ENCODE results near the gene YPEL1.

YPEL1 gene, protein sequence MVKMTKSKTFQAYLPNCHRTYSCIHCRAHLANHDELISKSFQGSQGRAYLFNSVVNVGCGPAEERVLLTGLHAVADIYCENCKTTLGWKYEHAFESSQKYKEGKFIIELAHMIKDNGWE

GRCh38 chr22:21735200-21736083, at the start of gene YPEL1:
Gene YPEL1 (minus strand): TSS chr22:21735794. CDS start chr22:21710744, 25,050 bp downstream.
- Mint-ChIP-seq H3K27ac (peak within 1 kb of the TSS; percentile 74), H3K9me3 (no peaks in the 10 kb centered on the region), H3K4me3 (peak within 1 kb of the TSS; percentile 86), H3K36me3 (ENCODE audit: low read depth) (no peaks in the 10 kb centered on the region), H3K4me1 (ENCODE audit: low read depth) (peaks cover 23% of the 10 kb centered on the region), H3K27me3 (peaks cover 18% of the 10 kb centered on the region)

DNA sequence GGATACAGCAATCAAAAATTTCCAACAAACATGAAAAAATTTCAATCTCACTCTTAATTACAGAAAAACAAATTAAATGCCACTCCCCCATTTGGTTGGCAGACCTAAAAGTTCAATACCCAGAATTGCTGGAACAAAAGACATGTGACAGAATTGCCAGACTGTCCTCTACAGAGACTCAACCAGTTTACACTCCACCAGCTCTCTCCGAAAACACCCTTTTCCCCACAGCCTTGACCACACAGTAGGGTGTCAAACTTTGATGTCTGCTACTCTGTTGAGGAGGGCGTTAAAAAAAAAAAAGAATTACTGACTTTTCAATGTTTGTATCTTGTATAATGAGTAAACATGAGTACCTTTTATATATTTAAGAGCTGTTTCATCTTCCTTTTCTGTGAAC, 44.7 kb upstream of the YPEL1 start:
- peaks cover 39% of the 10 kb centered on the region for H3K36me3 Mint-ChIP-seq (ENCODE audit: low read depth)
- H3K27me3 Mint-ChIP-seq, result no peaks in the 10 kb centered on the region
- H3K4me3 Mint-ChIP-seq, result no peak overlapping the region
- peaks cover 8% of the 10 kb centered on the region for H3K4me1 Mint-ChIP-seq (ENCODE audit: low read depth)
- no peak overlapping the region for H3K27ac Mint-ChIP-seq
- no peaks in the 10 kb centered on the region for H3K9me3 Mint-ChIP-seq

DNA sequence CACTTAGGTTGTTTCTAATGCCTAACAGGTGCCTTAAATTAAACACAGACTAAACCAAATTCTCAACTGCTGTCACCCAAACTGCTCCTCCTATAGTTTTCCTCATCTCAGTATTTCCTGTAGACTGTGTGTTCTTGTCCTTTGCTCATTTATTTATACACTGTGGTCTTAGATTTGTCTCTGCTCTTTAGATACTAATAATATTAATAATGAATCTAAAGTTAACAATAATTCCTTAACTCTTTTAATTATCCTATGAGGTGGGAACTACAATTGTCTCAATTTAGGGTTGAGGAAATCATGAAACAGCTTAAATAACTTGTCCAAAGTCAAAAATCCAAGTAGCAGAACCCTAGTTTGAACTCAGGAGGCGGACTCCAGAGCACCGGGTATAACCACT, 43.9 kb upstream of the YPEL1 start:
- H3K4me3 Mint-ChIP-seq, result no peak overlapping the region
- H3K27me3 Mint-ChIP-seq, result no peaks in the 10 kb centered on the region
- H3K4me1 Mint-ChIP-seq (ENCODE audit: low read depth), result peaks cover 8% of the 10 kb centered on the region
- no peak overlapping the region for H3K27ac Mint-ChIP-seq
- H3K9me3 Mint-ChIP-seq, result no peaks in the 10 kb centered on the region
- peaks cover 38% of the 10 kb centered on the region for H3K36me3 Mint-ChIP-seq (ENCODE audit: low read depth)

- Mint-ChIP-seq H3K4me1 (ENCODE audit: low read depth) (peaks cover 8% of the 10 kb centered on the region), H3K4me3 (no peak overlapping the region), H3K9me3 (no peaks in the 10 kb centered on the region), H3K27ac (no peak overlapping the region), H3K36me3 (ENCODE audit: low read depth) (peaks cover 38% of the 10 kb centered on the region), H3K27me3 (no peaks in the 10 kb centered on the region)
These were observed 43.2 kb upstream of the YPEL1 start for GRCh38 chr22:21778705-21779363.

DNA sequence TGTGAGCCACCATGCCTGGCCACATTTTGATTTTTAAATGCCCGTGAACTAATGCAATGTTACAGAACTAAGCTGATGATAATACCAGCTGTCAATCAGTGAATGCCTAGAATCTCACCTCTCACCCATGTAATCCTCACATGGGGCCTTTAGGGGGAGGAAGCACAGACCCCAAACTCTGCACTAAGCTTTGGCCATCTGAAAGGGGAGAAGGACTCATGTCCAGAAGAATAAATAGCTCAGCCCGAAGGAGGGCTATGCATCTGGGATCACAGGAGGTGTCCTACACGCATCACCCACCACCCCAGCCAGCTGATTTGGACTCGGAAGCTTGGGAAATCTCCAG, 36.0 kb upstream of the YPEL1 start:
- no peaks in the 10 kb centered on the region for H3K27me3 Mint-ChIP-seq
- no peaks in the 10 kb centered on the region for H3K9me3 Mint-ChIP-seq
- H3K36me3 Mint-ChIP-seq (ENCODE audit: low read depth), result peaks cover 72% of the 10 kb centered on the region
- H3K4me3 Mint-ChIP-seq, result no peak overlapping the region
- H3K27ac Mint-ChIP-seq, result peak overlapping the region; percentile 10
- peaks cover 30% of the 10 kb centered on the region for H3K4me1 Mint-ChIP-seq (ENCODE audit: low read depth)

DNA sequence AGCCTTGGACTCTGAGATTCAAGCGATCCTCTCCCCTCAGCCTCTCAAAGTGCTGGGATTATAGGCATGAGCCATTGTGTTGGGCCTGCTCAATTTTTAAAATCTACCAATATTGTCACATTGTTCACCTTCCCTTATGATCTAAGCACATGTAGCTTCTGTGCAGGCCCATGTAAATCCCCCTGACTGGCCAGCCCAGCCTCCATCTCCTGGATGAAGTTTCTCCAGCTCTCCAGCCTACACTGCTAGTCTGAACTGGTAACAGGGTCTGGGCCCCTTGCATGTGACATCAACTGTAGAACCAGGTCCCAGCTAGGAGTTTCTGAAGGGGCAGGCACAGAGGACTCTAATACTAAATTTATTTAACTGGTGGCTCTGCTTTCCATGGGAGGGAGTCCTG, 32.8 kb upstream of the YPEL1 start:
- H3K9me3 Mint-ChIP-seq, result no peaks in the 10 kb centered on the region
- H3K27me3 Mint-ChIP-seq, result no peaks in the 10 kb centered on the region
- H3K36me3 Mint-ChIP-seq (ENCODE audit: low read depth), result peaks cover 88% of the 10 kb centered on the region
- H3K4me3 Mint-ChIP-seq, result no peak overlapping the region
- H3K4me1 Mint-ChIP-seq (ENCODE audit: low read depth), result peaks cover 62% of the 10 kb centered on the region
- H3K27ac Mint-ChIP-seq, result no peak overlapping the region

GRCh38 chr22:21766691-21767462, 31.3 kb upstream of the YPEL1 start:
- Mint-ChIP-seq H3K9me3 (no peaks in the 10 kb centered on the region), H3K27ac (peak overlapping the region; percentile 82), H3K4me3 (peak overlapping the region; percentile 11), H3K4me1 (ENCODE audit: low read depth) (peaks cover 68% of the 10 kb centered on the region), H3K36me3 (ENCODE audit: low read depth) (peaks cover 90% of the 10 kb centered on the region), H3K27me3 (no peaks in the 10 kb centered on the region)

- H3K27ac Mint-ChIP-seq, result peak overlapping the region; percentile 42
- H3K36me3 Mint-ChIP-seq (ENCODE audit: low read depth), result peaks cover 86% of the 10 kb centered on the region
- H3K4me1 Mint-ChIP-seq (ENCODE audit: low read depth), result peaks cover 77% of the 10 kb centered on the region
- no peak overlapping the region for H3K4me3 Mint-ChIP-seq
- H3K27me3 Mint-ChIP-seq, result no peaks in the 10 kb centered on the region
- H3K9me3 Mint-ChIP-seq, result no peaks in the 10 kb centered on the region
These were observed 30.4 kb upstream of the YPEL1 start for GRCh38 chr22:21765909-21766529.

GRCh38 chr22:21764038-21764804, 28.6 kb upstream of the YPEL1 start:
- peaks cover 83% of the 10 kb centered on the region for H3K4me1 Mint-ChIP-seq (ENCODE audit: low read depth)
- peak overlapping the region; percentile 4 for H3K27ac Mint-ChIP-seq
- H3K9me3 Mint-ChIP-seq, result no peaks in the 10 kb centered on the region
- peak overlapping the region; percentile 15 for H3K4me3 Mint-ChIP-seq
- H3K27me3 Mint-ChIP-seq, result no peaks in the 10 kb centered on the region
- H3K36me3 Mint-ChIP-seq (ENCODE audit: low read depth), result peaks cover 75% of the 10 kb centered on the region

DNA sequence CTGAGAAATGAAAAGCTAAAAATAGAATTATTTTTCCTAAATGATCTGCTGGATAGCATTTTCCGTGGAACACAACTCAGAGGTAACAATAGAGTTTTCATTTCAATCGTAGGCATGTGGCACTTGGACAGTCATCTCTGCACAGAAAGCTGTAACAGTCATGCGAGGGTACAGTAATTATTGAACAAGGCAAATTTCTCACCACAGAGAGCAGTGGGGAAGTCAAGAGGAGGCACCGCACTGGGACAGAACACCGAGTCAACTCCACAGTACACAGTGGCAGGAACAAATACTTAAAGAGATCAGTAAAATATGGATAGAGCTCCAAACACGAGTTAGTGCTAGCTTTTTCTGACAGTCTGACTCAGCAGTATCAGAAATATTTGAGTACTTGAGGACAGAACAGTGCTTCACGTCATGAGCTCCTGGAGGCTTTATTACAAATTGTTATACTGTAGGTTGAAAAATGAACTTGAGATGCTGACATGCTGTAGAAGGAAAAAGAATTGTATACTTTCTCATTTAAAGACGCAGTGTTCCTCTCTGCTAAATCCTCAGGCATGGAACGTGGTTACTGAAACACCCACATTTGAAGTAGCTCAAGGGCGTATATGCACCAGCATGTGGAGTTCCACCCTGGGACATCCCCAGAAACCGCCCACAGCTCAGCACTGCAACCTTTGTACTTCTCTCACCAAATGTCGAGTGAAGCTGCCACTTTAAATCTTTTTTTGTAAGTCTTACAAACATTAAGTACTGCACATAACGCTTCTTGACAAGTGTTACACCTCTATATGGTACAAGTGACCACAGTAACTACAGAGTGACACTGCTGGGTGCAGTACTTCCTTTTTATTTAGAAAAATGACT, 27.4 kb upstream of the YPEL1 start:
- peak overlapping the region; percentile 76 for H3K27ac Mint-ChIP-seq
- peaks cover 76% of the 10 kb centered on the region for H3K4me1 Mint-ChIP-seq (ENCODE audit: low read depth)
- H3K4me3 Mint-ChIP-seq, result peak overlapping the region; percentile 47
- no peaks in the 10 kb centered on the region for H3K9me3 Mint-ChIP-seq
- no peaks in the 10 kb centered on the region for H3K27me3 Mint-ChIP-seq
- peaks cover 72% of the 10 kb centered on the region for H3K36me3 Mint-ChIP-seq (ENCODE audit: low read depth)

- Mint-ChIP-seq H3K4me1 (ENCODE audit: low read depth) (peaks cover 68% of the 10 kb centered on the region), H3K27me3 (no peaks in the 10 kb centered on the region), H3K27ac (peak overlapping the region; percentile 71), H3K4me3 (peak overlapping the region; percentile 47), H3K36me3 (ENCODE audit: low read depth) (peaks cover 66% of the 10 kb centered on the region), H3K9me3 (no peaks in the 10 kb centered on the region)
These were observed 26.5 kb upstream of the YPEL1 start for GRCh38 chr22:21761994-21762680.

DNA sequence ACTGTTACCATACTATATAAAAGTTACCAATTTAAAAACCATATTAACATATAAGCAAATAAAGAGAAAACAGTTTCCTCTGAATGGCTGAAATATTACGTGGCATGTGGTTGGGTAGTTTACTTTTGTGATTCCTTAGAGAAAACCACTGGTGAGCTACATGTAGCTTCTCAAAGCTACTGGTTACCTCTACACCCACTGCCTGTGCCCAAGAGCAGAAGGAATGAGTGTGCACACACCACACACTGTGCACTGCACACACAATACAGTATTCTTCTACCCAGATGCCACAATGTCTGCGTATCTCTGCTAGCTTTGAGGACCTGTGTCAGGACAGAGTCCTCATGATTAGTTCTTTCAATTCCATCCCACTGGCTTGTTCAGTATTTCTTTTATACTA, 25.5 kb upstream of the YPEL1 start:
- H3K4me1 Mint-ChIP-seq (ENCODE audit: low read depth), result peaks cover 58% of the 10 kb centered on the region
- no peaks in the 10 kb centered on the region for H3K27me3 Mint-ChIP-seq
- H3K36me3 Mint-ChIP-seq (ENCODE audit: low read depth), result peaks cover 58% of the 10 kb centered on the region
- peak overlapping the region; percentile 21 for H3K27ac Mint-ChIP-seq
- no peaks in the 10 kb centered on the region for H3K9me3 Mint-ChIP-seq
- H3K4me3 Mint-ChIP-seq, result no peak overlapping the region

DNA sequence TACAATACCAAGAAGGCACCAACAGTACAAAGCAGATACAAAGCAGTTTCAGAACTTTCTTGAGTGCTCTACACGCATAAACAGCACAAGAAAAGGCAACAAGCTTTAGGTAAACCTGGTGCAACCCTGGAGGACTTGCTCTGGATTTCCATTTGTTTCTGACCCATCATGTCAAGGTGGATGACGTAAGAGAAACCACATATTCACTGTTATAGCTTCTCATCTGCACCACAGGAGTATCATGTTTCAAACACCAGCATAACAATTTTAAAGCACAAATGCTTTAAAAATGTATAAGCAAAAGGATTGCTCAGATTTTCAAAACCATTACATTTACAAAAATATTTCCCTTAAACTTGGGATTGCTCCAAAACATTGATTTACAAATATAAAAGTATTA, 25.0 kb upstream of the YPEL1 start:
- peaks cover 58% of the 10 kb centered on the region for H3K4me1 Mint-ChIP-seq (ENCODE audit: low read depth)
- H3K36me3 Mint-ChIP-seq (ENCODE audit: low read depth), result peaks cover 55% of the 10 kb centered on the region

More for the DNA sequence above, 25.0 kb upstream of the YPEL1 start:
- no peak overlapping the region for H3K27ac Mint-ChIP-seq
- no peak overlapping the region for H3K4me3 Mint-ChIP-seq
- no peaks in the 10 kb centered on the region for H3K27me3 Mint-ChIP-seq
- no peaks in the 10 kb centered on the region for H3K9me3 Mint-ChIP-seq

Measured in stimulated activated naive CD8-positive, alpha-beta T cell treated with anti-CD3 and anti-CD28 coated beads, Interleukin-15, Interleukin-2, amounts not matched to agents 100 ng/mL and 50 ng/mL, for 24 hours (primary cell).